ENCODE results near the gene SEMA3E.

DNA sequence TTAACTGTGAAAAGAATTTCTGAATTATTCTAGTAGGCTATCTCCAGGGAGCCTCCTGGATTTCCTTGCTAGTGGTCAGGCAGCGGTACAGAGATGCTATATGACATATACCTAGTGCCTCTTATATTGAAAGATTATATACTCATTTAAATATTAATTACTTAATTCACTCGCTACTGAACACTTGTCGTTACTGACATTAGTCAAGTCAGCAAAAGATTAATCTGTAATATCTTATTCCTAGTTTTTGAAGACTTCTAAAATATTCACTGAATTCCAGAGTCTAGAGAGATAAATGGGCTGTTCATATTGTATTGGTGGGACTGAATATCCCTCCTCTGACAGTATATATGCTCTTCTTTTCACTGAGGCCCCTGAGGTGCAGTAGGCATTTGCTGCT is 2.9 kb downstream of the SEMA3E start:
- TF ChIP-seq CTCF (IDR thresholded peaks at IDR 0.05; ENCODE audit: low read depth, low read length), result no peak
- no peak for TF ChIP-seq EZH2phosphoT487 (IDR thresholded peaks at IDR 0.05; ENCODE audit: low read depth)
